Liver (tissue), 9 donors: ENCODE data around the gene PTHLH. TPM values are rescaled to one million over a fixed set of nuclear protein-coding genes. Genes with fewer than 3 reads are reported as not detected.

Experiments used
- DNase-seq: peaks from one replicate; pipeline ENCODE4 v3.0.0-alpha.2; 2017; ENCODE audit warnings: low spot score
- H3K27ac ChIP-seq, 2 donors: one replicate each; pipeline ENCODE4 v1.7.0; 2013; ENCODE audit warnings: inconsistent platforms in 2 of 2, low read length in 2 of 2, control low read depth in 1 of 2, low read depth in 1 of 2, mild to moderate bottlenecking in 1 of 2
- H3K27me3 ChIP-seq, 4 donors: one replicate each; pipeline versions ENCODE4 v1.6.1 to v1.7.0; 2013; ENCODE audit warnings: low read length in 3 of 4, inconsistent platforms in 1 of 4, mild to moderate bottlenecking in 1 of 4, moderate library complexity in 1 of 4; ENCODE audit not compliant: control insufficient read depth in 4 of 4, insufficient read depth in 4 of 4
- H3K36me3 ChIP-seq, 4 donors: one replicate each; pipeline versions ENCODE4 v1.6.1 to v1.7.0; 2013; ENCODE audit warnings: low read length in 3 of 4, mild to moderate bottlenecking in 3 of 4, low read depth in 1 of 4, moderate library complexity in 1 of 4; ENCODE audit not compliant: control insufficient read depth in 4 of 4, insufficient read depth in 3 of 4
- H3K4me1 ChIP-seq, 4 donors: one replicate each; pipeline versions ENCODE4 v1.6.1 to v1.7.0; 2013; ENCODE audit warnings: low read length in 3 of 4, mild to moderate bottlenecking in 3 of 4, moderate library complexity in 1 of 4; ENCODE audit not compliant: control insufficient read depth in 4 of 4, insufficient read depth in 4 of 4
- H3K4me3 ChIP-seq, 3 donors: one replicate each; pipeline versions ENCODE4 v1.6.1 to v1.7.0; 2013; ENCODE audit warnings: low read length in 3 of 3, control low read depth in 1 of 3, low read depth in 1 of 3, mild to moderate bottlenecking in 1 of 3
- H3K9ac ChIP-seq, 2 donors: one replicate each; pipeline ENCODE4 v1.7.0; 2013; ENCODE audit warnings: low read length in 2 of 2, mild to moderate bottlenecking in 2 of 2, moderate library complexity in 2 of 2, control low read depth in 1 of 2, low read depth in 1 of 2
- H3K9me3 ChIP-seq, 4 donors: one replicate each; pipeline versions ENCODE4 v1.6.1 to v1.7.0; 2013; ENCODE audit warnings: low read length in 3 of 4; ENCODE audit not compliant: control insufficient read depth in 4 of 4
- EGR1 ChIP-seq, 2 donors: IDR thresholded peaks; 2 replicates each; pipeline ENCODE4 v1.6.1; 2016 to 2018; ENCODE audit warnings: antibody characterized with exemption in 2 of 2, low read depth in 2 of 2
- FOXA1 ChIP-seq: IDR thresholded peaks from 2 replicates; pipeline ENCODE4 v1.6.1; 2016; ENCODE audit warnings: antibody characterized with exemption
- FOXA2 ChIP-seq: IDR thresholded peaks from 2 replicates; pipeline ENCODE4 v1.6.1; 2016; ENCODE audit warnings: antibody characterized with exemption
- GABPA ChIP-seq, 2 donors: IDR thresholded peaks in 1 of 2; conservative IDR thresholded peaks in 1 of 2; 2 replicates each; pipeline ENCODE4 v1.6.1; 2016; ENCODE audit warnings: antibody characterized with exemption in 2 of 2, mild to moderate bottlenecking in 1 of 2, moderate library complexity in 1 of 2
- HNF4G ChIP-seq: IDR thresholded peaks from 2 replicates; pipeline ENCODE4 v1.6.1; 2016; ENCODE audit warnings: antibody characterized with exemption
- JUND ChIP-seq, 2 donors: IDR thresholded peaks; 2 replicates each; pipeline ENCODE4 v1.6.1; 2016; ENCODE audit warnings: antibody characterized with exemption in 2 of 2
- NR2F2 ChIP-seq: IDR thresholded peaks from 2 replicates; pipeline ENCODE4 v1.6.1; 2016; ENCODE audit warnings: antibody characterized with exemption
- RAD21 ChIP-seq, 2 donors: IDR thresholded peaks; 2 replicates each; pipeline ENCODE4 v1.6.1; 2016; ENCODE audit warnings: antibody characterized with exemption in 2 of 2, mild to moderate bottlenecking in 2 of 2
- RXRA ChIP-seq, 2 donors: IDR thresholded peaks; 2 replicates each; pipeline ENCODE4 v1.6.1; 2017 to 2018; ENCODE audit warnings: antibody characterized with exemption in 2 of 2, mild to moderate bottlenecking in 1 of 2
- SP1 ChIP-seq: IDR thresholded peaks from 2 replicates; pipeline ENCODE4 v1.6.1; 2018; ENCODE audit warnings: antibody characterized with exemption, mild to moderate bottlenecking
- TAF1 ChIP-seq: conservative IDR thresholded peaks from 2 replicates; pipeline ENCODE4 v1.6.1; 2016; ENCODE audit warnings: antibody characterized with exemption, mild to moderate bottlenecking
- YY1 ChIP-seq: IDR thresholded peaks from 2 replicates; pipeline ENCODE4 v1.6.1; 2016; ENCODE audit warnings: antibody characterized with exemption, mild to moderate bottlenecking
- WGBS: extraction: QIAGEN DNeasy Blood & Tissue Kit; methylation state at CpG from one replicate; pipeline ENCODE4 v1.1.7; 2013; 5-methylcytosine and 5-hydroxymethylcytosine counted together
- polyA plus RNA-seq, 2 donors: library from polyadenylated mRNA; stranded (reverse) in 1 of 2; unstranded in 1 of 2; fragments of 200-250 nt in 1 of 2; fragments of >200 nt in 1 of 2; fragmentation: Nextera tagmentation in 1 of 2; extraction: Ambion mirVana in 1 of 2; gene quantifications; one replicate each; pipeline versions ENCODE4 v1.2.1 to v1.2.3, GENCODE V29; 2013 to 2015
- total RNA-seq, 2 donors: library from RNA; depleted of rRNA; stranded (reverse); fragments of >200 nt; gene quantifications; one replicate each; pipeline ENCODE4 v1.2.3, GENCODE V29; 2014
- TF ChIP-seq, protein P1 (sequence below): IDR thresholded peaks from 2 replicates; pipeline ENCODE4 v1.6.1; 2016; ENCODE audit warnings: antibody characterized with exemption
- TF ChIP-seq, protein P2 (sequence below): fragments of 150-350 bp; IDR thresholded peaks from 2 replicates; pipeline ENCODE4 v1.5.1; 2017; ENCODE audit warnings: improper control_type of control experiment, low read depth, low read length; ENCODE audit not compliant: missing input control
- TF ChIP-seq, protein P3 (sequence below): IDR thresholded peaks from 2 replicates; pipeline ENCODE4 v1.6.1; 2016; ENCODE audit warnings: antibody characterized with exemption, mild to moderate bottlenecking
- TF ChIP-seq, protein P4 (sequence below): IDR thresholded peaks from 2 replicates; pipeline ENCODE4 v1.6.1; 2016; ENCODE audit warnings: antibody characterized with exemption
- TF ChIP-seq, protein P5 (sequence below): IDR thresholded peaks from 2 replicates; pipeline ENCODE4 v1.6.1; 2016; ENCODE audit warnings: antibody characterized with exemption
- donor health status: healthy.
- donor health status: healthy.
- donor health status: healthy.
- donor health status: healthy.
- donor health status: healthy.

The PTHLH gene
- total and polyA plus RNA-seq, 4 donors = not detected

DNA sequence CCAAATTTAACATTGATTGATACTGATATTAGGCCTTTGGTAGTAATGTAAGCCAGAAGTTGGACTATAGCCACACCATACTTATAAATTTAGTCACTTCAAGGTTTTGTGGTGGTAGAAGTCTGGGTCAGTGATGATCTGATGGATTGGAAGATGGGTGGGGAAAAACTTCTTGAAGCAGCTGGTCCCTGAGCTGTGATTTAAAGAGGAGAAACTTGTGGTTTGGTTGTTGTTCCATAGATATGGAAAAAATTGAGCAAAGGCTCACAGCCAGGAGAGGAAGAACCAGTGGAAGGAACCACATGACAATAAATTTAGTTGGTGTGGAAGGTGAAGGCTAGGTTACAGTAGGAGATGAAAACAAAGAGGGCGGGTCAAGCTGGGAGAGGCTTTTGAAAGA lies 26.1 kb downstream of the PTHLH start (continued):
- TF ChIP-seq, protein P1, sequence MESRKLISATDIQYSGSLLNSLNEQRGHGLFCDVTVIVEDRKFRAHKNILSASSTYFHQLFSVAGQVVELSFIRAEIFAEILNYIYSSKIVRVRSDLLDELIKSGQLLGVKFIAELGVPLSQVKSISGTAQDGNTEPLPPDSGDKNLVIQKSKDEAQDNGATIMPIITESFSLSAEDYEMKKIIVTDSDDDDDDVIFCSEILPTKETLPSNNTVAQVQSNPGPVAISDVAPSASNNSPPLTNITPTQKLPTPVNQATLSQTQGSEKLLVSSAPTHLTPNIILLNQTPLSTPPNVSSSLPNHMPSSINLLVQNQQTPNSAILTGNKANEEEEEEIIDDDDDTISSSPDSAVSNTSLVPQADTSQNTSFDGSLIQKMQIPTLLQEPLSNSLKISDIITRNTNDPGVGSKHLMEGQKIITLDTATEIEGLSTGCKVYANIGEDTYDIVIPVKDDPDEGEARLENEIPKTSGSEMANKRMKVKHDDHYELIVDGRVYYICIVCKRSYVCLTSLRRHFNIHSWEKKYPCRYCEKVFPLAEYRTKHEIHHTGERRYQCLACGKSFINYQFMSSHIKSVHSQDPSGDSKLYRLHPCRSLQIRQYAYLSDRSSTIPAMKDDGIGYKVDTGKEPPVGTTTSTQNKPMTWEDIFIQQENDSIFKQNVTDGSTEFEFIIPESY = no peak
- no peak for TF ChIP-seq FOXA2
- TF ChIP-seq RAD21 (IDR thresholded peaks at IDR 0.05) = no peak
- TF ChIP-seq NR2F2 = no peak
- TF ChIP-seq JUND (IDR thresholded peaks at IDR 0.05) = no peak
- TF ChIP-seq TAF1 = no peak

DNA sequence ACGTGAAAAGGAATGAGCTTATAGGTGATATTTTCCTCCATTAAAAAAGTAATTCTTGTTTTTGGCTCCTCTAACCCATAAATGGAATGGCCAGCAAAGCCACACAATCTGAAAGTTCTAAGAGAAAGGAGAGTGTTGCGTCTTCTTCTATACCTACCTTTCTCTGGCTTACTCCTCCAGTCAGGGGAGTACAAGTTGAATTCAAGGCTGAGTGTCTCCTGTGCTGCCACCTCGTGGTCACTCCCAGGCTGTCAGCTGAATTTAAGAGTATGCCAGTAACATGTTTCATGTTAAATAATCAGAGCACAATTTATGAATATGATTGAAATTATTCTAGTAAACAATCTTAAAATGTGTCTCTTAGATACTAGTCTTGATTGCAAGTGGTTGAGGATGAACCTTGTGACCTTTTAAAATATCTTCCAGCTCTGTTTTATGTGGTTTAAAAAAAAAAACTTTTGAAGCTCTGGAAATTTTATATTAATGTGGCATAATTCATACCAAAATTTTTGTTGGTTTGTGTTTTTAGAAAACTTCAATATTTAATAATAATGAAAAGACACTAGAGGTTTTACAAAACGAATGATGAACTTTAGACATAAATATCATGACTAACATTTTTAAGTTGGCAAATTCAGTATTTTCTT lies 31.7 kb downstream of the PTHLH start:
- Histone ChIP-seq H3K27ac (no peak overlapping the region), H3K4me1 (peaks cover 0 to 5% (median 2%) of the 10 kb centered on the region in 4 donors), H3K9me3 (no peaks in the 10 kb centered on the region), H3K36me3 (no peaks in the 10 kb centered on the region), H3K9ac (no peak overlapping the region), H3K4me3 (no peak overlapping the region), H3K27me3 (no peaks in the 10 kb centered on the region)
- WGBS = 31% methylated on average over 4 of the region's 4 CpGs
- peak; percentile 73 for DNase-seq
- TF ChIP-seq, protein P2, sequence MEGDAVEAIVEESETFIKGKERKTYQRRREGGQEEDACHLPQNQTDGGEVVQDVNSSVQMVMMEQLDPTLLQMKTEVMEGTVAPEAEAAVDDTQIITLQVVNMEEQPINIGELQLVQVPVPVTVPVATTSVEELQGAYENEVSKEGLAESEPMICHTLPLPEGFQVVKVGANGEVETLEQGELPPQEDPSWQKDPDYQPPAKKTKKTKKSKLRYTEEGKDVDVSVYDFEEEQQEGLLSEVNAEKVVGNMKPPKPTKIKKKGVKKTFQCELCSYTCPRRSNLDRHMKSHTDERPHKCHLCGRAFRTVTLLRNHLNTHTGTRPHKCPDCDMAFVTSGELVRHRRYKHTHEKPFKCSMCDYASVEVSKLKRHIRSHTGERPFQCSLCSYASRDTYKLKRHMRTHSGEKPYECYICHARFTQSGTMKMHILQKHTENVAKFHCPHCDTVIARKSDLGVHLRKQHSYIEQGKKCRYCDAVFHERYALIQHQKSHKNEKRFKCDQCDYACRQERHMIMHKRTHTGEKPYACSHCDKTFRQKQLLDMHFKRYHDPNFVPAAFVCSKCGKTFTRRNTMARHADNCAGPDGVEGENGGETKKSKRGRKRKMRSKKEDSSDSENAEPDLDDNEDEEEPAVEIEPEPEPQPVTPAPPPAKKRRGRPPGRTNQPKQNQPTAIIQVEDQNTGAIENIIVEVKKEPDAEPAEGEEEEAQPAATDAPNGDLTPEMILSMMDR = peak; percentile 81
- TF ChIP-seq RAD21 (IDR thresholded peaks at IDR 0.05) (peak; percentile 82 to 90), EGR1 (IDR thresholded peaks at IDR 0.05; ENCODE audit: low read depth in 2 of 2) (no peak)

DNA sequence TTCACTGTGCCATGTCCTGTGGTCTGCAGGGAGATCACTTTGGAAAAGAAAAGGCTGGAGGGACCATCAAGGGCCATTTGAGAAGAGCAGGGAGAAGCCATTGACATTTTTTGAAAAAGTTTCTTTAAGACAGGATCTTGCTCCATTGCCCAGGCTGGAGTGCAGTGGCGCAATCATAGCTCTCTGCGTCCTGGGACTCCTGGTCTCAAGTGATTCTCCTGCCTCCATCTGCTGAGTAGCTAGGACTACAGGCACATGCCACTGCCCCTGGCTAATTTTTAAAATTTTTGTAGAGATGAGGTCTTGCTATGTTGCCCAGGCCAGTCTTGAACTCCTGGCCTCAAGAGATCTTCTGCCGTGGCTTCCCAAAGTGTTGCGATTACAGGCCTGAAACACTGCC lies 32.3 kb downstream of the PTHLH start:
- WGBS = 92% methylated on average over 4 of the region's 4 CpGs
- no peaks in the 10 kb centered on the region for H3K9me3 ChIP-seq
- no peak for TF ChIP-seq GABPA (IDR thresholded peaks at IDR 0.05 in 1 of 2, conservative IDR thresholded peaks at IDR 0.05 in 1 of 2)
- no peak for TF ChIP-seq YY1
- TF ChIP-seq, protein P3, sequence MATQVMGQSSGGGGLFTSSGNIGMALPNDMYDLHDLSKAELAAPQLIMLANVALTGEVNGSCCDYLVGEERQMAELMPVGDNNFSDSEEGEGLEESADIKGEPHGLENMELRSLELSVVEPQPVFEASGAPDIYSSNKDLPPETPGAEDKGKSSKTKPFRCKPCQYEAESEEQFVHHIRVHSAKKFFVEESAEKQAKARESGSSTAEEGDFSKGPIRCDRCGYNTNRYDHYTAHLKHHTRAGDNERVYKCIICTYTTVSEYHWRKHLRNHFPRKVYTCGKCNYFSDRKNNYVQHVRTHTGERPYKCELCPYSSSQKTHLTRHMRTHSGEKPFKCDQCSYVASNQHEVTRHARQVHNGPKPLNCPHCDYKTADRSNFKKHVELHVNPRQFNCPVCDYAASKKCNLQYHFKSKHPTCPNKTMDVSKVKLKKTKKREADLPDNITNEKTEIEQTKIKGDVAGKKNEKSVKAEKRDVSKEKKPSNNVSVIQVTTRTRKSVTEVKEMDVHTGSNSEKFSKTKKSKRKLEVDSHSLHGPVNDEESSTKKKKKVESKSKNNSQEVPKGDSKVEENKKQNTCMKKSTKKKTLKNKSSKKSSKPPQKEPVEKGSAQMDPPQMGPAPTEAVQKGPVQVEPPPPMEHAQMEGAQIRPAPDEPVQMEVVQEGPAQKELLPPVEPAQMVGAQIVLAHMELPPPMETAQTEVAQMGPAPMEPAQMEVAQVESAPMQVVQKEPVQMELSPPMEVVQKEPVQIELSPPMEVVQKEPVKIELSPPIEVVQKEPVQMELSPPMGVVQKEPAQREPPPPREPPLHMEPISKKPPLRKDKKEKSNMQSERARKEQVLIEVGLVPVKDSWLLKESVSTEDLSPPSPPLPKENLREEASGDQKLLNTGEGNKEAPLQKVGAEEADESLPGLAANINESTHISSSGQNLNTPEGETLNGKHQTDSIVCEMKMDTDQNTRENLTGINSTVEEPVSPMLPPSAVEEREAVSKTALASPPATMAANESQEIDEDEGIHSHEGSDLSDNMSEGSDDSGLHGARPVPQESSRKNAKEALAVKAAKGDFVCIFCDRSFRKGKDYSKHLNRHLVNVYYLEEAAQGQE = no peak
- no peak for TF ChIP-seq RXRA (IDR thresholded peaks at IDR 0.05)
- TF ChIP-seq FOXA2 = no peak
- no peak for TF ChIP-seq HNF4G
- TF ChIP-seq EGR1 (IDR thresholded peaks at IDR 0.05; ENCODE audit: low read depth in 2 of 2) = no peak
- TF ChIP-seq SP1 = no peak
- TF ChIP-seq TAF1 = no peak
- TF ChIP-seq, protein P1 = no peak
- TF ChIP-seq, protein P2 = no peak
- no peak for TF ChIP-seq NR2F2
- TF ChIP-seq, protein P4, sequence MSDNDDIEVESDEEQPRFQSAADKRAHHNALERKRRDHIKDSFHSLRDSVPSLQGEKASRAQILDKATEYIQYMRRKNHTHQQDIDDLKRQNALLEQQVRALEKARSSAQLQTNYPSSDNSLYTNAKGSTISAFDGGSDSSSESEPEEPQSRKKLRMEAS = no peak
- no peak for TF ChIP-seq FOXA1
- TF ChIP-seq RAD21 (IDR thresholded peaks at IDR 0.05) = no peak
- TF ChIP-seq, protein P5, sequence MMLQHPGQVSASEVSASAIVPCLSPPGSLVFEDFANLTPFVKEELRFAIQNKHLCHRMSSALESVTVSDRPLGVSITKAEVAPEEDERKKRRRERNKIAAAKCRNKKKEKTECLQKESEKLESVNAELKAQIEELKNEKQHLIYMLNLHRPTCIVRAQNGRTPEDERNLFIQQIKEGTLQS = no peak

More for the DNA sequence above, 32.3 kb downstream of the PTHLH start:
- H3K27ac ChIP-seq = no peak overlapping the region
- no peaks in the 10 kb centered on the region for H3K27me3 ChIP-seq
- no peak overlapping the region for H3K9ac ChIP-seq
- peaks cover 0 to 5% (median 2%) of the 10 kb centered on the region in 4 donors for H3K4me1 ChIP-seq
- DNase-seq = no peak
- H3K36me3 ChIP-seq = no peaks in the 10 kb centered on the region
- no peak overlapping the region for H3K4me3 ChIP-seq
